Stimulated activated CD8-positive, alpha-beta memory T cell treated with anti-CD3 and anti-CD28 coated beads, Interleukin-15, amount 100 ng/mL, for 24 hours (primary cell): ENCODE data around the gene TMC4.
A peak's percentile ranks its signal among the peaks of the same experiment; 100 is the strongest.
"Not testable (repeated sequence)": the region's sequence is repeated elsewhere in the genome, so short reads cannot be mapped to it uniquely, and the experiment has no call there.

Experiments used
- DNase-seq: peaks from one replicate; pipeline ENCODE4 v3.0.0-alpha.2; 2020; ENCODE audit warnings: low read depth

TMC4 gene

GRCh38 chr19:54203151-54203611, 30.2 kb upstream of the TMC4 start:
- DNase-seq: no peak

DNA sequence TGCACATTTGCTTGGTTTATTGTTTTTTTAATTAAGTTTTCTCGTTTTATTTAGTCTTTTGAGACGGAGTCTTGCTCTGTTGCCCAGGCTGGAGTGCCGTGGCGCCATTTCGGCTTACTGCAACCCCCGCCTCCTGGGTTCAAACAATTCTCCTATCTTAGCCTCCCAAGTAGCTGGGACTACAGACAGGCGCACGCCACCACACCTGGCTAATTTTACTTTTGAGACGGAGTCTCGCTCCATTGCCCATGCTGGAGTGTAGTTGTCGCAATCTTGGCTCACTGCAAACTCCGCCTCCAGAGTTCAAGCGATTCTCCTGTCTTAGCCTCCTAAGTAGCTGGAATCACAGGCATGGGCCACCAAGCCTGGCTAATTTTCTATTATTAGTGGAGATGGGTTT, 29.0 kb upstream of the TMC4 start:
- DNase-seq: no peak

- DNase-seq: no peak
Observed at GRCh38 chr19:54201172-54201701, 28.3 kb upstream of the TMC4 start.

GRCh38 chr19:54199401-54199800, 26.4 kb upstream of the TMC4 start:
- no peak for DNase-seq

DNA sequence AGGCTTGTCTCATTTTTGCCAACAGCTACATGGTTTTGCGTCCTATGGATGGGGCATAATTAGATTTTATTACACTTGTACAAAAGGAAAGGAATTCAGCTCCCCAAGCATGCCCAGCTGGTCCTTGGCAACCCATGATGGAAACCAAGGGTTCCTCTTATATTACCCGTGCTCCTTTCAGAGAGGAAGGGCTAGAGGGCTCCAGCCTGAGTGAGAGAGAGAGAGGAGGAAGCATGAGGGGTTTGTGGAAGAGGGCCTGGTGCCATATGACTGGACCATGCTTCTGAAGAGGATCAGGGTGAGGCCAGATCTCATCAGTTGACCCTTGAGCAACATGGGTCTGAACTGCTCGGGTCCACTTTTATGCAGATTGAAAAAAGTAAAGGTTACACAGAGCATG, 24.2 kb upstream of the TMC4 start:
- DNase-seq: no peak

GRCh38 chr19:54196536-54196935, 23.6 kb upstream of the TMC4 start:
- DNase-seq: no peak

DNA sequence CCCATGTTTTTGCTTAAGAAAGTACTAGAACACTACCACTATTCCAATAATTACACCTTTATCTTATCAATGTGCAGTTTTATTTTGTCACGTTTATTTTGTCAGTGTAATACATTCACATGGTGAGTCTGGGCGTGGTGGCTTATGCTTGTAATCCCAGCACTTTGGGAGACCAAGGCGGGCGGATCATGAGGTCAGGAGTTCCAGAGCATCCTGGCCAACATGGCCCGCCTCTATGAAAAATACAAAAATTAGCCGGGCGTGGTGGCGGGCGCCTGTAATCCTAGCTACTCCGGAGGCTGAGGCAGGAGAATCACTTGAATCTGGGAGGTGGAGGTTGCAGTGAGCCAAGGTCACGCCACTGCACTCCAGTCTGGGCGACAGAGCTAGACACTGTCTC, 21.5 kb upstream of the TMC4 start:
- DNase-seq: not testable (repeated sequence)

GRCh38 chr19:54193011-54193410, 20.1 kb upstream of the TMC4 start:
- no peak for DNase-seq

DNA sequence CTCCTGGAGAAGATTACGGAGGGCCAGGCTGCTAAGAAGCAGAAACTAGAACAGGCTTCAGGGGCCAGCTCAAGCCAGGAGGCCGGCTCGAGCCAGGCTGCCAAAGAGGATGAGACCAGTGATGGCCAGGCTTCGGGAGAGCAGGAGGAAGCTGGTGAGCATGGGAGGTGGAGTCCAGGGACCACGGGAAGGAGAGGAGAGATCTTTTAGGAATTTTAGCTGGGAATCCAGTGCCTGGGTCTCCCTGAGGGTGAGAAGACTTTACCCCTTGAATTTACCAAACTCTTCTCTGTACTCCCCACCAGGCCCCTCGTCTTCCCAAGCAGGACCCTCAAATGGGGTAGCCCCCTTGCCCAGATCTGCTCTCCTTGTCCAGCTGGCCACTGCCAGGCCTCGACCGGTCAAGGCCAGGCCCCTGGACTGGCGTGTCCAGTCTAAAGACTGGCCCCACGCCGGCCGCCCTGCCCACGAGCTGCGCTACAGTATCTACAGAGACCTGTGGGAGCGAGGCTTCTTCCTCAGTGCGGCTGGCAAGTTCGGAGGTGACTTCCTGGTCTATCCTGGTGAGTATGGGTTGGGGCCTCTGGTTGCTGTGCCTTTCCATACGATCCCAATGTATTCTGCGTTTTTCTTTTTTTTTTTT, 19.0 kb upstream of the TMC4 start:
- DNase-seq: no peak

DNA sequence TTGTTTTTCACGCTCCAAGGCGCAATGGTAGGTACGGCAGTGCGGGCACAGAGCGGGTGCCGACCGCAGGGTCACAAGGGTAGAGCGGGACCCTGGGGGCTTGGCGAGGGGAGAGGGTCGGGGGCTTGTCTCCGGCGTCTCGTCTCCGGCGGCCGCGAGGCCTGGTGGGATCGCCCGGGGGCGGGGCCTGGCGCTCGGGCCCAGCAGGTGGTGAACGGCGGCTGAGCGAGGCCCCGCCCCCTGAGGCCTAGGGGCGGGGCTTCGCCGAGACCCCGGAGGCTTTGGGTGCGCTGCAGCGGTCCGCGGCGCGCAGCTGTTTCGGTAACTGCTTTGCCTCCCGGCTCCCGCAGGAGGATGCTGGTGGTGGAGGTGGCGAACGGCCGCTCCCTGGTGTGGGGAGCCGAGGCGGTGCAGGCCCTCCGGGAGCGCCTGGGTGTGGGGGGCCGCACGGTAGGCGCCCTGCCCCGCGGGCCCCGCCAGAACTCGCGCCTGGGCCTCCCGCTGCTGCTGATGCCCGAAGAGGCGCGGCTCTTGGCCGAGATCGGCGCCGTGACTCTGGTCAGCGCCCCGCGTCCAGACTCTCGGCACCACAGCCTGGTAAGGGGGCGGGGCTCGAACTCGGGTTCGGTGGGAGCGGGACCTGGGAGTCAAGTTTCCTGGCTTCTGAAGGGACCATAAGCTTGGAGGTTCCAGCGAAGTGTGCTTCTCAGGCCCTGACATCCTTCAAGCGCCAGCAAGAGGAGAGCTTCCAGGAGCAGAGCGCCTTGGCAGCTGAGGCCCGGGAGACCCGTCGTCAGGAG, 18.3 kb upstream of the TMC4 start, which contains the start of gene TSEN34:
Gene TSEN34 (plus strand): TSS at position 298 of the 800 bp plus-strand sequence. CDS start 57 bp downstream, at position 355.
- DNase-seq: peak; percentile 75

DNA sequence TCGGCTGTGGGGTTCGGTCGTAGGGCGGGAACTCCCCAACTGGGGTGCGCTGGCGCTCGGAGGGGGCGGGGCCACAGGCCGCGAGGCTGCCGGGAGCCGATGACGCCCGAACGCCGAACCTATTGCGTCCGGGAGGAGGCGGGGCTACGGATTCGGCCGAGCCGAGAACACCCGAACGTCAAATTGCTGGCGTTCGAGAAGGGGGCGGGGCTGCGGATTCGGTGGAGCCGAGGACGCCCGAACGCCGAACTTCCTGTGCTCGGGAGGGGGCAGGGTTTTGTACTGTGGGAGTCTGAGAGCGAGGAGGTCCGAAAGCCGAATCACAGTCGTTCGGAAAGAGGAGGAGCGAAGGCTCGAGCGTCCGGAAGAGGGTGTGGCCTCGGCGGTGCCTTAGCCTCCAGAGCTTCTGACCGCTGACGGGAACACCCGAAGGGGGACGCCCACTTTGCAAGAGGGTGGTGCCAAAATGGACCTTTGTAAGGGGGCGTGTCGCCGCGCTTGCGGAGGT, 17.6 kb upstream of the TMC4 start:
- DNase-seq: peak; percentile 97

DNA sequence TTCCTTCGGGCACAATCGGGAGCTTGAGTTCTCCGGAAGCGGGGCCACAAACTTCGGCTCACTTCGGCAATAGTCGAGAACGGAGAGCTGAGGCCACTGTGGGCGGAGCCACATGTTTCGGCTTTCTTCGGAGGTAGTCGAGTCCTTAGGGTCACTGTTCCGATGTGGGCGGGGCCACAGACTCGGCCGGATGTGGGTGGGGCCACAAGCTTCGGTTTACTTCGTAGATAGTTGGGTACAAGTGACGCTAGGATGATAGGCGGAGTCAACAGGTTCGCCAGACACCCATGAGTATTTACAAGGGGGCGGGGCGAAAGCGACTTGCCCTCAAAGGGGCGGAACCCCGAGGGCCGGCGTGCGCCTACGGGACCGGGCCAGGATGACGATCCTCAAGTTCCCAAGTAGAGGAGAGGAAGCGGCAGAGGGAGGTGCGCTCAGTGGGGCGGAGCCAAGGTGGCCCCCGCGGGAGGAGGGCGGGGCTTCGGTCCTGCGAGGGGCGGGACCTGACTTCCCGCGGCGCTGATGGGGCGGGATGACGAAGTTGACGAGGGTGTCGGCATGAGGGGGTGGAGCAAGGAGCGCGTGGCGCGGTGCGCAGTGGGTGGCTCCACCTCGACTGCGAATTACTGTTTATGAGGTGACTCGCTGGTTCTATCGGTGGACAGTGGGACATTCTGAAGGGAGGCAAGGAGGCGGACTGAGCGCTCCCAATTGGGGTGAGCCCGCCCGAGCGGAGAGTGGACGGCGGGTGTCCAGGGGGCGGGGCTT, 17.0 kb upstream of the TMC4 start:
- DNase-seq: peak; percentile 97

DNA sequence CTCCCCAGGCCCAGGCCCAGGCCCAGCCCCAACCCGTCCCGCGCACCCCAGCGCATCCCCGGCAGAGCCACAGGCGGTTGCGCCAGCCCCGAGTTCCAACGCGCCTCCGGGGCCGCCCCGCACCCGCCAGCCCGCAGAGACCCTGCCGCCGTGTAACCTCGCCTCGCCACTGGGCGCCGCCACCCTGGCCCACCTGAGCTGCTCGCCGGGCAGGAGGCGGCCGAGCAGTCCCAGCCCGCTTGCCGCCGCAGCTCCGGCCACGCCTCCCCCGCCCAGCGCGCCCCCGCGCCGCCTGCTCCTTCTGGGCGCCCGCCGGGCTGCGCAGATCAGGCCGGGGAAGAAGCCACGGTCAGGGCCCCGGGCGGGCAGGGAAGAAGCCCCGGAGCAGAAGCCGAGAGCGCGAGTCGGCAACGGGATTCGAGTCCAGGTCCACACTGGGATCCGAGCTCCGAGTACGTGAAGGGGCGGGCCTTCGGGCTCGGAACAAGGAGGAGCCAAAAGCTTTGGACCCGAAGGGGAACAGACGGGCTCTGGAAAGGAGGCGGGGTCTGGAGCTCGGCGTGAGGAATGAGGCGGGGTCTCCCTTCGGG, 16.3 kb upstream of the TMC4 start, which contains the start of gene MBOAT7:
Gene MBOAT7 (minus strand): TSS at position 436 of the 590 bp plus-strand sequence. CDS start 1,072 bp downstream, outside the sequence.
- no peak for DNase-seq

DNA sequence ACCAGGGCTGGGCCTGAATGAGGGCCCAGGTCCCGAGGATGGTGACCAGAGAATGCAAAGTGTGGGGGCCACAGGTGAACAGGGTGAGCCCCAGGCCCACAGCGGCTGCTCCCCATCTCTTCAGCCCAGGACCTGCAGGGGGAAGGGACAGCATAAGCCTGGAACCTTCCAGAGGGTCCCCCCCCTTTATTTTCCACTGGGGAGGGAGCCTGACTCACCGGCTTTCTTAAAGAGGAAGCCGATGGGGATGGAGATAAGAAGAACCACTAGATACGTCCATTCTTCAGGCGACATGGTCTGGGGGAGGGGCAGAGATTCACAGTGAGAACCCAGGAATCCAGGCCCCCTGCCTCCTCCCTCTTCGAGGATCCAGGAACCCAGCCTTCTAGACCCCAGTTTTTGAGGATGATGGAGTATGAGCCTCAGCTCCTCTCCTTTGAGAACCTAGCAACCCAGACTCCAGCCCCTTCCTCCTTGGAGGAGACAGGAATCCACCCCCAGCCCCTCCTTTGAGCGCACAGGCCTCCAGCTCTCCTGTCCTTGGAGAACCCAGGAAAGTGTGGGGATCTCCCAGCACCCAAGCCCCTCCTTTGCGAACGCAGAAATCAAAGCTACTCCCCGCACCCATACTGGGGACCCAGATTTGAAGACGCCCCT, 15.4 kb upstream of the TMC4 start:
- no peak for DNase-seq

GRCh38 chr19:54186934-54187381, 14.0 kb upstream of the TMC4 start:
- no peak for DNase-seq

GRCh38 chr19:54186351-54186750, 13.4 kb upstream of the TMC4 start:
- no peak for DNase-seq

DNA sequence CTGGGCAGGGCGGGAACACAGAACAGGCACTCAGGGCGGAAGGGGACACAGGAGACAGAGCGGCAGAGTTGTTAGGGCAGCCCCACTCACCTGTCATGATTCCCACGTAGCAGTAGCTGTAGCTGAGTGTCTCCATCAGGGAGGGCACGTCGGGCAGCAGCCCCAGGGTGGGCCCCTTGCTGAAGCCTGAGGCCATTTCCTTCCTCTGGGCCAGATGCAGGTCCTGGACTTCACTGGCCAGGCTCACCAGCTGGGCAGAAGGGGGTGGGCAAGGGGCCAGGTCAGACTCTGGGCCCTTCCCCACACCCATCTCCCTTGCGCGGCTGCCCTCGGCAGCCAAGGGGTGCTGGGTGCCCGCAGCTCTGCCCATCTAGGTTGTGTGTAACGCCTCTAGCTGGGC, 10.5 kb upstream of the TMC4 start:
- no peak for DNase-seq

DNA sequence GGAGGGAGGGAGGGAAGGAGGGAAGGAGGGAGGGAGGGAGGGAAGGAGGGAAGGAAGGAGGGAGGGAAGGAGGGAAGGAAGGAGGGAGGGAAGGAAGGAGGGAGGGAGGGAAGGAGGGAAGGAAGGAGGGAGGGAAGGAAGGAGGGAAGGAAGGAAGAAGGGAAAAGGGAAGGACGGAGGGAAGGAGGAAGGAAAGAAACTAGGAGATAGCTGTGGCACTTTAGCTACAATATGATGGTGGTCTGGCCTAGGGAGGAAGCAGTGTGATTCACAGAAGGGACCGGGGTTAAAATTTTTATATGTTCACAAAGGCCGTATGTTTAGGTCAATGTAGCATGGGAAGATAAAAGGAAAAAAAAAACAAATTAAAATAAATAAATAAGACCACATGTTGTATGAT, 8.9 kb upstream of the TMC4 start:
- not testable (repeated sequence) for DNase-seq

GRCh38 chr19:54180691-54181091, 7.7 kb upstream of the TMC4 start:
- no peak for DNase-seq

GRCh38 chr19:54179921-54180461, 7.0 kb upstream of the TMC4 start:
- no peak for DNase-seq
